SU-DHL-6 (cell line): Measurements from ENCODE around the gene LIN52.

Experiments used
- CTCF ChIP-seq: fragments of 200-600 bp; sonication (generic); IDR thresholded peaks from one replicate; pipeline ENCODE4 v1.5.1; 2017; ENCODE audit warnings: antibody characterized with exemption, mild to moderate bottlenecking, low read length, moderate library complexity; ENCODE audit not compliant: insufficient read depth, poor library complexity, severe bottlenecking
- EZH2phosphoT487 ChIP-seq: fragments of 200-600 bp; sonication (generic), shearing (Covaris generic); conservative IDR thresholded peaks from 2 replicates; pipeline ENCODE4 v1.6.1; 2018; ENCODE audit warnings: mild to moderate bottlenecking, antibody characterized with exemption, low read length, moderate library complexity, mixed read lengths

- TF ChIP-seq CTCF (no peak), EZH2phosphoT487 (no peak)
Observed at GRCh38 chr14:74249433-74250375, 164.9 kb downstream of the LIN52 start.
